ENCODE data around the gene PTGES3L. TPM values are rescaled to one million over a fixed set of nuclear protein-coding genes. Genes with fewer than 3 reads are reported as not detected.

PTGES3L gene
- total and polyA plus RNA-seq, 2 of the 13 experiments (the other 11 are each of a cell fraction or from before 2014, with no cell fraction given): 1.2 to 2.9 TPM

- no peak for TF ChIP-seq ZGPAT (CRISPR knock-in tag; IDR thresholded peaks at IDR 0.05)
- TF ChIP-seq ZNF619 (CRISPR knock-in tag; IDR thresholded peaks at IDR 0.05): 0 out of 2 replicates have a peak, but pooled peaks have one; percentile 58
- peak; percentile 50; the same call in 1 of the 2 replicates for TF ChIP-seq ZNF350 (CRISPR knock-in tag; IDR thresholded peaks at IDR 0.05; ENCODE audit: borderline replicate concordance, low read depth)
- TF ChIP-seq ZBTB43 (CRISPR knock-in tag; conservative IDR thresholded peaks at IDR 0.05): no peak
- TF ChIP-seq ZNF546 (CRISPR knock-in tag; conservative IDR thresholded peaks at IDR 0.05): no peak
- no peak for TF ChIP-seq TERF1 (CRISPR knock-in tag; IDR thresholded peaks at IDR 0.05)
- TF ChIP-seq NFE2 (CRISPR knock-in tag; IDR thresholded peaks at IDR 0.05): no peak
- peak; percentile 25; the same call in 1 of the 2 replicates for TF ChIP-seq NFYB (CRISPR knock-in tag; IDR thresholded peaks at IDR 0.05)
- TF ChIP-seq TAF1 (CRISPR knock-in tag; IDR thresholded peaks at IDR 0.05): no peak
- TF ChIP-seq KLF9 (CRISPR knock-in tag; IDR thresholded peaks at IDR 0.05; ENCODE audit: low read depth): 0 out of 2 replicates have a peak, but pooled peaks have one; percentile 62
- TF ChIP-seq ZNF230 (CRISPR knock-in tag; IDR thresholded peaks at IDR 0.05): no peak; the same call in 1 of the 2 replicates
- 0 out of 2 replicates have a peak, but pooled peaks have one; percentile 68 for TF ChIP-seq TRAFD1 (CRISPR knock-in tag; IDR thresholded peaks at IDR 0.05; ENCODE audit: borderline replicate concordance)
- TF ChIP-seq HOMEZ (CRISPR knock-in tag; IDR thresholded peaks at IDR 0.05; ENCODE audit: low read depth): no peak
- no peak for TF ChIP-seq RBFOX2 (IDR thresholded peaks at IDR 0.05; ENCODE audit: low read depth, low read length)
- TF ChIP-seq ZNF614 (CRISPR knock-in tag; IDR thresholded peaks at IDR 0.05; ENCODE audit: borderline replicate concordance): peak; percentile 42
- TF ChIP-seq MBD4 (IDR thresholded peaks at IDR 0.05; ENCODE audit: borderline replicate concordance, low read length): no peak
- no peak for TF ChIP-seq ZNF720 (CRISPR knock-in tag; IDR thresholded peaks at IDR 0.05)
- TF ChIP-seq ATF6 (CRISPR knock-in tag; conservative IDR thresholded peaks at IDR 0.05): no peak
- TF ChIP-seq ZNF10 (CRISPR knock-in tag; IDR thresholded peaks at IDR 0.05; ENCODE audit: borderline replicate concordance, low read depth): no peak
- peak; percentile 81; the same call in 1 of the 2 replicates for TF ChIP-seq AKAP8 (CRISPR knock-in tag; IDR thresholded peaks at IDR 0.05)
These were observed 59.6 kb downstream of the PTGES3L start (continued) for GRCh38 chr17:42920106-42920900.

Data from HepG2 (cell line).